IPS DF 4.7 (cell line): ENCODE measurements around the gene ZNF521.
"Not testable (repeated sequence)": the region's sequence is repeated elsewhere in the genome, so short reads cannot be mapped to it uniquely, and the experiment has no call there.

Source experiments
- DNase-seq: peaks from one replicate; pipeline ENCODE4 v3.0.0-alpha.2; 2013; ENCODE audit warnings: low spot score; ENCODE audit errors: extremely low read depth

ZNF521 gene

GRCh38 chr18:25289001-25289631 is 62.9 kb downstream of the ZNF521 start:
- no peak for DNase-seq

- DNase-seq: no peak
Measured at GRCh38 chr18:25288340-25288938, 63.5 kb downstream of the ZNF521 start.

- DNase-seq: no peak
Measured at GRCh38 chr18:25287106-25287505, 64.9 kb downstream of the ZNF521 start.

GRCh38 chr18:25284861-25285550 is 67.0 kb downstream of the ZNF521 start:
- no peak for DNase-seq

- no peak for DNase-seq
Measured at GRCh38 chr18:25284281-25284680, 67.7 kb downstream of the ZNF521 start.

- DNase-seq: no peak
Measured at GRCh38 chr18:25283781-25284180, 68.2 kb downstream of the ZNF521 start.

- no peak for DNase-seq
Measured at GRCh38 chr18:25282896-25283703, 68.9 kb downstream of the ZNF521 start.

- no peak for DNase-seq
Measured at GRCh38 chr18:25282282-25282681, 69.7 kb downstream of the ZNF521 start.

GRCh38 chr18:25281556-25281955 is 70.4 kb downstream of the ZNF521 start:
- no peak for DNase-seq

- no peak for DNase-seq
Measured at GRCh38 chr18:25279961-25280360, 72.0 kb downstream of the ZNF521 start.

GRCh38 chr18:25279556-25279955 is 72.4 kb downstream of the ZNF521 start:
- no peak for DNase-seq

GRCh38 chr18:25279133-25279532 is 72.8 kb downstream of the ZNF521 start:
- no peak for DNase-seq

GRCh38 chr18:25278394-25278793 is 73.6 kb downstream of the ZNF521 start:
- no peak for DNase-seq

GRCh38 chr18:25275412-25276001 is 76.5 kb downstream of the ZNF521 start:
- no peak for DNase-seq

GRCh38 chr18:25274926-25275325 is 77.0 kb downstream of the ZNF521 start:
- DNase-seq: no peak

GRCh38 chr18:25266931-25267527 is 84.9 kb downstream of the ZNF521 start:
- not testable (repeated sequence) for DNase-seq

- DNase-seq: no peak
Measured at GRCh38 chr18:25262920-25263319, 89.0 kb downstream of the ZNF521 start.

- no peak for DNase-seq
Measured at GRCh38 chr18:25261768-25262167, 90.2 kb downstream of the ZNF521 start.

GRCh38 chr18:25256439-25256838 is 95.5 kb downstream of the ZNF521 start:
- DNase-seq: no peak

GRCh38 chr18:25253779-25254178 is 98.2 kb downstream of the ZNF521 start:
- DNase-seq: no peak

GRCh38 chr18:25253136-25253535 is 98.8 kb downstream of the ZNF521 start:
- no peak for DNase-seq
